Medulla oblongata (tissue), 1 donor: ENCODE data around the gene CACUL1.
"Not testable (repeated sequence)": the region's sequence is repeated elsewhere in the genome, so short reads cannot be mapped to it uniquely, and the experiment has no call there.

Experiments used
- DNase-seq: peaks from one replicate; pipeline ENCODE4 v3.0.0-alpha.2; 2015; ENCODE audit errors: extremely low spot score

Gene CACUL1

GRCh38 chr10:118768041-118768919 lies 13.5 kb upstream of the CACUL1 start:
- DNase-seq, result no peak

GRCh38 chr10:118767297-118768040 lies 12.7 kb upstream of the CACUL1 start:
- DNase-seq, result no peak

GRCh38 chr10:118764195-118764594 lies 9.4 kb upstream of the CACUL1 start:
- no peak for DNase-seq

GRCh38 chr10:118763202-118763988 lies 8.6 kb upstream of the CACUL1 start:
- DNase-seq, result no peak

GRCh38 chr10:118760265-118760664 lies 5.5 kb upstream of the CACUL1 start:
- DNase-seq, result no peak

GRCh38 chr10:118758449-118758848 lies 3.7 kb upstream of the CACUL1 start:
- DNase-seq, result no peak

- peak; percentile 37 for DNase-seq
These were observed 578 bp downstream of the CACUL1 start for GRCh38 chr10:118754229-118754555.

- no peak for DNase-seq
These were observed 1.2 kb downstream of the CACUL1 start for GRCh38 chr10:118753331-118754228.

- DNase-seq, result no peak
These were observed 2.4 kb downstream of the CACUL1 start for GRCh38 chr10:118752409-118752808.

- DNase-seq, result no peak
These were observed 3.5 kb downstream of the CACUL1 start for GRCh38 chr10:118751265-118751664.

- no peak for DNase-seq
These were observed 6.7 kb downstream of the CACUL1 start for GRCh38 chr10:118748041-118748440.

GRCh38 chr10:118746246-118746645 lies 8.5 kb downstream of the CACUL1 start:
- no peak for DNase-seq

GRCh38 chr10:118745056-118745455 lies 9.7 kb downstream of the CACUL1 start:
- no peak for DNase-seq

- DNase-seq, result not testable (repeated sequence)
These were observed 10.3 kb downstream of the CACUL1 start for GRCh38 chr10:118744346-118744918.

- DNase-seq, result no peak
These were observed 12.0 kb downstream of the CACUL1 start for GRCh38 chr10:118742782-118743181.

GRCh38 chr10:118742032-118742431 lies 12.7 kb downstream of the CACUL1 start:
- DNase-seq, result no peak

GRCh38 chr10:118738406-118738805 lies 16.4 kb downstream of the CACUL1 start:
- no peak for DNase-seq

- no peak for DNase-seq
These were observed 17.0 kb downstream of the CACUL1 start for GRCh38 chr10:118737603-118738302.

- no peak for DNase-seq
These were observed 19.5 kb downstream of the CACUL1 start for GRCh38 chr10:118735294-118735693.

GRCh38 chr10:118734475-118734874 lies 20.3 kb downstream of the CACUL1 start:
- no peak for DNase-seq
